ENCODE measurements around the gene LRP1.

LRP1 gene

GRCh38 chr12:57166971-57167371 is 38.7 kb downstream of the LRP1 start:
- no peak overlapping the region for H3K4me3 ChIP-seq (ENCODE audit: low read depth, low read length)
- in situ Hi-C loops (cut with HindIII; ENCODE audit: low sequenced_read_pairs) = no loop called here
- no peak for DNase-seq (ENCODE audit: low read depth)
- TF ChIP-seq CTCF (IDR thresholded peaks at IDR 0.05; ENCODE audit: low read depth, low read length, missing control alignments) = no peak

GRCh38 chr12:57168058-57168457 is 39.8 kb downstream of the LRP1 start:
- in situ Hi-C loops (cut with HindIII; ENCODE audit: low sequenced_read_pairs) = no loop called here
- H3K4me3 ChIP-seq (ENCODE audit: low read depth, low read length) = no peak overlapping the region
- no peak for TF ChIP-seq CTCF (IDR thresholded peaks at IDR 0.05; ENCODE audit: low read depth, low read length, missing control alignments)
- DNase-seq (ENCODE audit: low read depth) = no peak

- in situ Hi-C loops (cut with HindIII; ENCODE audit: low sequenced_read_pairs) = no loop called here
These were observed 40.9 kb downstream of the LRP1 start for GRCh38 chr12:57169046-57169795.

GRCh38 chr12:57169969-57170368 is 41.7 kb downstream of the LRP1 start:
- no peak overlapping the region for H3K4me3 ChIP-seq (ENCODE audit: low read depth, low read length)
- TF ChIP-seq CTCF (IDR thresholded peaks at IDR 0.05; ENCODE audit: low read depth, low read length, missing control alignments) = no peak
- no peak for DNase-seq (ENCODE audit: low read depth)
- in situ Hi-C loops (cut with HindIII; ENCODE audit: low sequenced_read_pairs) = loop anchor here (5.0 to 10.0 kb wide), 2 partner anchors 38 to 95 kb away; partner anchors contain the start of gene NEMP1

More at GRCh38 chr12:57169046-57169795, 40.9 kb downstream of the LRP1 start:
- no peak for TF ChIP-seq CTCF (IDR thresholded peaks at IDR 0.05; ENCODE audit: low read depth, low read length, missing control alignments)
- no peak overlapping the region for H3K4me3 ChIP-seq (ENCODE audit: low read depth, low read length)
- DNase-seq (ENCODE audit: low read depth) = no peak

- TF ChIP-seq CTCF (IDR thresholded peaks at IDR 0.05; ENCODE audit: low read depth, low read length, missing control alignments) = no peak
- H3K4me3 ChIP-seq (ENCODE audit: low read depth, low read length) = no peak overlapping the region
- no peak for DNase-seq (ENCODE audit: low read depth)
- in situ Hi-C loops (cut with HindIII; ENCODE audit: low sequenced_read_pairs) = loop anchor here (5.0 to 10.0 kb wide), 2 partner anchors 38 to 96 kb away; partner anchors contain the start of gene NEMP1
These were observed 42.1 kb downstream of the LRP1 start for GRCh38 chr12:57170408-57170807.

GRCh38 chr12:57170927-57171326 is 42.6 kb downstream of the LRP1 start:
- DNase-seq (ENCODE audit: low read depth) = no peak
- H3K4me3 ChIP-seq (ENCODE audit: low read depth, low read length) = no peak overlapping the region
- TF ChIP-seq CTCF (IDR thresholded peaks at IDR 0.05; ENCODE audit: low read depth, low read length, missing control alignments) = no peak
- in situ Hi-C loops (cut with HindIII; ENCODE audit: low sequenced_read_pairs) = loop anchor here (5.0 to 10.0 kb wide), 2 partner anchors 39 to 96 kb away; partner anchors contain the start of gene NEMP1
